ENCODE measurements around the gene C5orf15. TPM values are rescaled to one million over a fixed set of nuclear protein-coding genes. Genes with fewer than 3 reads are reported as not detected.

C5orf15 gene
- total and polyA plus RNA-seq, 8 donors, result 2.9 to 77.8 (median 22.3) TPM

DNA sequence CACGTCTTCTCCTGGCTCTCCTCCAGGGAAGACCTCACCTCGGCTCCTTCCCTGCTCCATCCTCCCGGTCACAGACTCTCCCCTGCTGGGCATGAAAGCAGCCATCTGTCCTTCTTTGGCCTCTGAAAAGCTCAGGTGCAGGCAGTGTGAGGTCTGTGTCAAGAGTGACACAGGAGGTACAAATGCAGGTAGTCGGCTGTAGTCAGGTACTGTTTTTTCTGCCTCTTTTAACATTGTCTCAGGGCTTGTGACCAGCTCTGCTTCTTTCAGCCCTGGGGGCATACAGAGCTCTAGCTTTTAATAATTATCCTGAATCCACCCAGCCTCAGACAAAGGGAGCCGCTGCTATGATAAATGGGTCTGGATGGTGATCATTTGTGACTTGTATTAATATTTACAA is 46.4 kb downstream of the C5orf15 start:
- Histone ChIP-seq H3K36me3 (no peaks in the 10 kb centered on the region), H3K27me3 (no peaks in the 10 kb centered on the region), H3K4me1 (peaks cover 9 to 12% (median 10%) of the 10 kb centered on the region in 4 donors), H3K4me3 (no peak overlapping the region), H3K27ac (no peak overlapping the region), H3K9me3 (no peaks in the 10 kb centered on the region)
- no peak for DNase-seq
- intact Hi-C loops (cut with DNase I; ENCODE audit: low total_unique reads), result no loop called here
- WGBS, 5 donors, result 61 to 77% (median 68%) methylated on average over 5 of the region's 5 CpGs
- TF ChIP-seq, protein P1, sequence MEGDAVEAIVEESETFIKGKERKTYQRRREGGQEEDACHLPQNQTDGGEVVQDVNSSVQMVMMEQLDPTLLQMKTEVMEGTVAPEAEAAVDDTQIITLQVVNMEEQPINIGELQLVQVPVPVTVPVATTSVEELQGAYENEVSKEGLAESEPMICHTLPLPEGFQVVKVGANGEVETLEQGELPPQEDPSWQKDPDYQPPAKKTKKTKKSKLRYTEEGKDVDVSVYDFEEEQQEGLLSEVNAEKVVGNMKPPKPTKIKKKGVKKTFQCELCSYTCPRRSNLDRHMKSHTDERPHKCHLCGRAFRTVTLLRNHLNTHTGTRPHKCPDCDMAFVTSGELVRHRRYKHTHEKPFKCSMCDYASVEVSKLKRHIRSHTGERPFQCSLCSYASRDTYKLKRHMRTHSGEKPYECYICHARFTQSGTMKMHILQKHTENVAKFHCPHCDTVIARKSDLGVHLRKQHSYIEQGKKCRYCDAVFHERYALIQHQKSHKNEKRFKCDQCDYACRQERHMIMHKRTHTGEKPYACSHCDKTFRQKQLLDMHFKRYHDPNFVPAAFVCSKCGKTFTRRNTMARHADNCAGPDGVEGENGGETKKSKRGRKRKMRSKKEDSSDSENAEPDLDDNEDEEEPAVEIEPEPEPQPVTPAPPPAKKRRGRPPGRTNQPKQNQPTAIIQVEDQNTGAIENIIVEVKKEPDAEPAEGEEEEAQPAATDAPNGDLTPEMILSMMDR (IDR thresholded peaks at IDR 0.05), result no peak
- TF ChIP-seq POLR2AphosphoS5 (IDR thresholded peaks at IDR 0.05) (no peak), POLR2A (IDR thresholded peaks at IDR 0.05) (no peak), EP300 (IDR thresholded peaks at IDR 0.05) (no peak)

DNA sequence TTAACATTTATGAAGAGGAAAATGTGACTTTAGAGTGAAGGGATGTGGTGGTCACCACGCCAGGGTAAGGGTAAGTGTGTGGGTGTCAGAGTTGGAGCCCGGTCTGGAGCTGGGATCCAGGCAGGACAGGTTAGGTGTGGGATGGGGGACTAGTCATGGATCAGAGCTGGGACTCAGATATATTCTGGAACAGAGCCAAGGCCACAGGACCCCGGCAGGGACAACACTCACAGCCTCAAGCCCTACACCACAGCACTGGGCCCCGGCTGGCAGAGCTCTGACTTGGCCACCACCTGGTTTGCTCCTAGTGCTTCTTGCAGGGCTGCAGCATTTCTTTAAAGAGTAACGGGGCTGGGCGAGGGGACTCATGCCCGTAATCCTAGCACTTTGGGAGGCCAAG is 47.4 kb downstream of the C5orf15 start:
- H3K4me3 ChIP-seq, result no peak overlapping the region
- no peaks in the 10 kb centered on the region for H3K36me3 ChIP-seq
- DNase-seq, result no peak
- H3K9me3 ChIP-seq, result no peaks in the 10 kb centered on the region
- intact Hi-C loops (cut with DNase I; ENCODE audit: low total_unique reads), result no loop called here
- H3K4me1 ChIP-seq, result peaks cover 6 to 13% (median 9%) of the 10 kb centered on the region in 4 donors
- 81 to 89% (median 84%) methylated on average over 3 to 7 of the region's 7 CpGs for WGBS, 5 donors
- no peaks in the 10 kb centered on the region for H3K27me3 ChIP-seq
- H3K27ac ChIP-seq, result no peak overlapping the region
- TF ChIP-seq, protein P1 (IDR thresholded peaks at IDR 0.05), result no peak
- no peak for TF ChIP-seq EP300 (IDR thresholded peaks at IDR 0.05)

GRCh38 chr5:133919148-133920136 is 49.0 kb downstream of the C5orf15 start:
- no peak for DNase-seq
- intact Hi-C loops (cut with DNase I; ENCODE audit: low total_unique reads), result no loop called here
- Histone ChIP-seq H3K27ac (no peak overlapping the region), H3K4me1 (peaks cover 6 to 17% (median 10%) of the 10 kb centered on the region in 4 donors), H3K27me3 (no peaks in the 10 kb centered on the region), H3K4me3 (no peak overlapping the region), H3K36me3 (no peaks in the 10 kb centered on the region), H3K9me3 (no peaks in the 10 kb centered on the region)
- no peak for TF ChIP-seq EP300 (IDR thresholded peaks at IDR 0.05)
- TF ChIP-seq, protein P1 (IDR thresholded peaks at IDR 0.05), result no peak
- WGBS, 5 donors, result 92 to 94% (median 92%) methylated on average over 15 to 16 of the region's 16 CpGs

DNA sequence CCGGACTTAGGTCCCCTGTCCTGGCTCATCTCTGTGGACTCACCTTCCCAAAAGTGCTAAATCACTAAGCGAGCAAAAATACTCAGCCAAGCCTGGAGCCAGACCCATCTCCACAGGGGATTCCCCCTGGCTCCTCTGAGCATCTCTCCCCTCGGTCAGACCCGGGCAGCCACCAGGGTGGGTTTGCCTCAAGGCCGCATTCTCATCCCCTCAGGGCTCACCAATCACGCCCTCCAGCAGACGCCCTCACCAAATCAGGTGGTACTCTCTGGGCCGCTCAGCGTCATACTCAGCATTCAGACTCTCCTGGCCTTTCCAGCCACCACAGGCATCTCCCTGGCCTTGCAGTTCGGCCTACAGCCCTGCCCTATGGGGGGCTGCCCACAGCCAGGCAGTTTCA is 49.7 kb downstream of the C5orf15 start:
- H3K36me3 ChIP-seq, result no peaks in the 10 kb centered on the region
- 91 to 96% (median 93%) methylated on average over 7 to 10 of the region's 10 CpGs for WGBS, 5 donors

DNA sequence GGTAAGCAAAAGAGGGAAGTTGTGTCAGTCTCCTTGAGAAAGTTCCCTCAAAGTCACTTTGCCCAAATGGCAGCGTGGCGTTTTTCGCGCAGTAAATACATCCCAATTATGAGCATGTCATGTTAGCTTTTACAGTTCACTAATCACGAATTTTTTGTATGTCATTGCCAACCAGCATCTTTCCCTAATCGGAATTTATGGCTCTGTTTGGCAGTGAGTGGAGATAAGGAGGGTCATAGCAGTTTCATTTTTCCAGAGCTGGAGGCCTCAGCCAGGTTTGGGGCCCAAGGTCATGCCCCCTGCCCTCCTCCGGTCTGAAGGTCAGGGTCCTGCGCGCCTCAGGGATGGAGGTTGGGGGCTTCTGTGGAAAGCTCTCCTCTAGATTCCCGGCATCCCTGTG is 50.1 kb downstream of the C5orf15 start:
- H3K4me3 ChIP-seq, result no peak overlapping the region
- WGBS, 5 donors, result 57 to 82% (median 68%) methylated on average over 10 of the region's 10 CpGs
- no peaks in the 10 kb centered on the region for H3K9me3 ChIP-seq
- no peaks in the 10 kb centered on the region for H3K27me3 ChIP-seq
- peaks cover 10 to 25% (median 12%) of the 10 kb centered on the region in 4 donors for H3K4me1 ChIP-seq
- H3K27ac ChIP-seq, result no peak overlapping the region
- no peak for TF ChIP-seq POLR2A (IDR thresholded peaks at IDR 0.05)
- TF ChIP-seq, protein P1 (IDR thresholded peaks at IDR 0.05), result no peak
- no peak for TF ChIP-seq EP300 (IDR thresholded peaks at IDR 0.05)
- no peak for TF ChIP-seq POLR2AphosphoS5 (IDR thresholded peaks at IDR 0.05)
- no peak for DNase-seq
- intact Hi-C loops (cut with DNase I; ENCODE audit: low total_unique reads), result no loop called here
- no peaks in the 10 kb centered on the region for H3K36me3 ChIP-seq

More for the DNA sequence above, 49.7 kb downstream of the C5orf15 start:
- TF ChIP-seq POLR2A (IDR thresholded peaks at IDR 0.05), result no peak
- TF ChIP-seq EP300 (IDR thresholded peaks at IDR 0.05), result no peak
- intact Hi-C loops (cut with DNase I; ENCODE audit: low total_unique reads), result no loop called here
- Histone ChIP-seq H3K27me3 (no peaks in the 10 kb centered on the region), H3K4me1 (peaks cover 6 to 21% (median 10%) of the 10 kb centered on the region in 4 donors), H3K4me3 (no peak overlapping the region), H3K27ac (no peak overlapping the region), H3K9me3 (no peaks in the 10 kb centered on the region)
- no peak for DNase-seq

Measured in stomach (tissue), 9 donors.